ENCODE data around the gene TRAPPC8.

DNA sequence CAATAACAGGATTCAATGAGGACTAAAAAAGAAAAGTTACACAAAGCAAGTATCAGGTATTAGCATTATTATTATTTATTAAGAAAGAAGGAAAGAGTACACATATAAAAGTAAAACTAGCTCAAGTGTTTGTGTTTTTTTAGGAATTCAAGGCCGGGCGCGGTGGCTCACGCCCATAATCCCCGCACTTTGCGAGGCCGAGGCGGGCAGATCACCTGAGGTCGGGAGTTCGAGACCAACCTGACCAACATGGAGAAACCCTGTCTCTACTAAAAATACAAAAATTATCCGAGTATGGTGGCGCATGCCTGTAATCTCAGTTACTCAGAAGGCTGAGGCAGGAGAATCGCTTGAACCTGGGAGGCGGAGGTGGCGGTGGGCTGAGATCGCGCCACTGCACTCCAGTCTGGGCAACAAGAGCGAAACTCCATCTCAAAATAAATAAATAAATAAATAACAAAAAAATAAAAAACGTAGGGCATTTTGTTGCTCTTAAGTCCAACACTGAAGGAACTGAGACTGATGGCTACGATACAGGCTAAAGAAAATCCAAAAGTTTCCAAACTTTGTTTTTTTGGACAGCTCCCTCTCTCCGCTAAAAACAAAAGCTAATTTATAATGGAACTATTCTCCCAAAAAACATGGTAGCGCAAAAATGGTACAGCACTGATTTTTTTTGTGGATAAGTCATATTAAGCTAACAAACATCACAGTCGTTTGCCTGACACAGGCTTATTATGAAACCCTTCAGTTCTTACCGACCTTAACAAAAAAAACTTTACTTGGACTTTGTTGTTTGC, 1.7 kb downstream of the TRAPPC8 start:
- TF ChIP-seq, protein P1, sequence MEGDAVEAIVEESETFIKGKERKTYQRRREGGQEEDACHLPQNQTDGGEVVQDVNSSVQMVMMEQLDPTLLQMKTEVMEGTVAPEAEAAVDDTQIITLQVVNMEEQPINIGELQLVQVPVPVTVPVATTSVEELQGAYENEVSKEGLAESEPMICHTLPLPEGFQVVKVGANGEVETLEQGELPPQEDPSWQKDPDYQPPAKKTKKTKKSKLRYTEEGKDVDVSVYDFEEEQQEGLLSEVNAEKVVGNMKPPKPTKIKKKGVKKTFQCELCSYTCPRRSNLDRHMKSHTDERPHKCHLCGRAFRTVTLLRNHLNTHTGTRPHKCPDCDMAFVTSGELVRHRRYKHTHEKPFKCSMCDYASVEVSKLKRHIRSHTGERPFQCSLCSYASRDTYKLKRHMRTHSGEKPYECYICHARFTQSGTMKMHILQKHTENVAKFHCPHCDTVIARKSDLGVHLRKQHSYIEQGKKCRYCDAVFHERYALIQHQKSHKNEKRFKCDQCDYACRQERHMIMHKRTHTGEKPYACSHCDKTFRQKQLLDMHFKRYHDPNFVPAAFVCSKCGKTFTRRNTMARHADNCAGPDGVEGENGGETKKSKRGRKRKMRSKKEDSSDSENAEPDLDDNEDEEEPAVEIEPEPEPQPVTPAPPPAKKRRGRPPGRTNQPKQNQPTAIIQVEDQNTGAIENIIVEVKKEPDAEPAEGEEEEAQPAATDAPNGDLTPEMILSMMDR (IDR thresholded peaks at IDR 0.05), result no peak
- no peak for TF ChIP-seq POLR2A (IDR thresholded peaks at IDR 0.05)
